SU-DHL-6 (cell line): ENCODE data around the gene RELN.

Experiments used
- H2AFZ ChIP-seq: fragments of 200-600 bp; sonication (generic); 2 replicates; pipeline ENCODE4 v1.6.1; 2014; ENCODE audit warnings: low read depth, mild to moderate bottlenecking, moderate library complexity, mixed read lengths, antibody characterized with exemption, low read length; ENCODE audit not compliant: severe bottlenecking
- H3F3A ChIP-seq: fragments of 200-600 bp; shearing (Covaris generic); 2 replicates; pipeline ENCODE4 v1.6.0; 2016; ENCODE audit warnings: antibody characterized with exemption, mild to moderate bottlenecking; ENCODE audit not compliant: insufficient read depth
- H3K27ac ChIP-seq: fragments of 200-600 bp; sonication (generic); 2 replicates; pipeline ENCODE4 v1.5.1; 2016; ENCODE audit warnings: low read depth, mild to moderate bottlenecking, low read length, moderate library complexity, mixed read lengths
- H3K27me3 ChIP-seq: fragments of 200-600 bp; sonication (generic), shearing (Covaris generic); 2 replicates; pipeline ENCODE4 v1.6.0; 2014; ENCODE audit warnings: mild to moderate bottlenecking, low read length
- H3K36me3 ChIP-seq: fragments of 200-600 bp; sonication (generic); 2 replicates; pipeline ENCODE4 v1.6.1; 2014; ENCODE audit warnings: mild to moderate bottlenecking, low read length, mixed read lengths
- H3K4me2 ChIP-seq: fragments of 300-600, 200-600 bp; shearing (Covaris generic), sonication (generic); 2 replicates; pipeline ENCODE4 v1.6.0; 2014; ENCODE audit warnings: low read length, low read depth, mild to moderate bottlenecking; ENCODE audit not compliant: poor library complexity, severe bottlenecking
- H3K4me3 ChIP-seq: fragments of 200-600 bp; sonication (generic); 2 replicates; pipeline ENCODE4 v1.5.1; 2014; ENCODE audit warnings: antibody characterized with exemption, low read length, mild to moderate bottlenecking, mixed read lengths; ENCODE audit not compliant: insufficient read depth, poor library complexity, severe bottlenecking
- H3K79me2 ChIP-seq: fragments of 200-600 bp; sonication (generic); 2 replicates; pipeline ENCODE4 v1.6.1; 2014; ENCODE audit warnings: mild to moderate bottlenecking, low read length, moderate library complexity; ENCODE audit not compliant: insufficient read depth
- H3K9ac ChIP-seq: fragments of 200-600 bp; sonication (generic); 2 replicates; pipeline ENCODE4 v1.7.0; 2014; ENCODE audit warnings: mild to moderate bottlenecking, low read length
- H3K9me2 ChIP-seq: fragments of 200-600 bp; sonication (generic); replicated peaks from 2 replicates; pipeline ENCODE4 v1.6.1; 2014; ENCODE audit warnings: low read length; ENCODE audit not compliant: insufficient read depth
- H3K9me3 ChIP-seq: fragments of 200-600 bp; sonication (generic); 2 replicates; pipeline ENCODE4 v1.6.1; 2014; ENCODE audit warnings: low read length, mixed read lengths; ENCODE audit not compliant: insufficient read depth
- H4K20me1 ChIP-seq: fragments of 200-600 bp; sonication (generic); 2 replicates; pipeline ENCODE4 v1.6.1; 2014; ENCODE audit warnings: low read depth, mild to moderate bottlenecking, antibody characterized with exemption, low read length, moderate library complexity, mixed read lengths
- CTCF ChIP-seq: fragments of 200-600 bp; sonication (generic); IDR thresholded peaks from one replicate; pipeline ENCODE4 v1.5.1; 2017; ENCODE audit warnings: antibody characterized with exemption, mild to moderate bottlenecking, low read length, moderate library complexity; ENCODE audit not compliant: insufficient read depth, poor library complexity, severe bottlenecking
- EZH2phosphoT487 ChIP-seq: fragments of 200-600 bp; sonication (generic), shearing (Covaris generic); conservative IDR thresholded peaks from 2 replicates; pipeline ENCODE4 v1.6.1; 2018; ENCODE audit warnings: mild to moderate bottlenecking, antibody characterized with exemption, low read length, moderate library complexity, mixed read lengths

RELN gene

GRCh38 chr7:103748680-103749079 lies 240.8 kb downstream of the RELN start:
- H3K9me3 ChIP-seq, result no peaks in the 10 kb centered on the region
- H3K27me3 ChIP-seq, result no peaks in the 10 kb centered on the region
- no peak for TF ChIP-seq CTCF
- no peak for TF ChIP-seq EZH2phosphoT487
- H2AFZ ChIP-seq, result no peak overlapping the region
- no peak overlapping the region for H3K9ac ChIP-seq
- H3K36me3 ChIP-seq, result no peaks in the 10 kb centered on the region
- H3K9me2 ChIP-seq, result no peaks in the 10 kb centered on the region
- H4K20me1 ChIP-seq, result no peaks in the 10 kb centered on the region
- no peak overlapping the region for H3K27ac ChIP-seq
- no peaks in the 10 kb centered on the region for H3K79me2 ChIP-seq
- no peaks in the 10 kb centered on the region for H3F3A ChIP-seq
- H3K4me2 ChIP-seq, result no peak overlapping the region
- no peak overlapping the region for H3K4me3 ChIP-seq

- Histone ChIP-seq H3K9ac (no peak overlapping the region), H3F3A (no peaks in the 10 kb centered on the region), H3K9me3 (no peaks in the 10 kb centered on the region), H4K20me1 (no peaks in the 10 kb centered on the region), H3K4me2 (no peak overlapping the region), H3K27me3 (no peaks in the 10 kb centered on the region), H3K36me3 (no peaks in the 10 kb centered on the region), H2AFZ (no peak overlapping the region), H3K27ac (no peak overlapping the region), H3K79me2 (no peaks in the 10 kb centered on the region), H3K9me2 (no peaks in the 10 kb centered on the region), H3K4me3 (no peak overlapping the region)
- TF ChIP-seq EZH2phosphoT487 (no peak), CTCF (no peak)
These were observed 254.1 kb downstream of the RELN start for GRCh38 chr7:103735377-103735776.

GRCh38 chr7:103731169-103731568 lies 258.3 kb downstream of the RELN start:
- H4K20me1 ChIP-seq, result no peaks in the 10 kb centered on the region
- no peaks in the 10 kb centered on the region for H3K36me3 ChIP-seq
- H3K9ac ChIP-seq, result no peak overlapping the region
- H3K79me2 ChIP-seq, result no peaks in the 10 kb centered on the region
- H2AFZ ChIP-seq, result no peak overlapping the region
- H3K9me2 ChIP-seq, result no peaks in the 10 kb centered on the region
- no peaks in the 10 kb centered on the region for H3K9me3 ChIP-seq
- H3K27ac ChIP-seq, result no peak overlapping the region
- no peak overlapping the region for H3K4me3 ChIP-seq
- TF ChIP-seq EZH2phosphoT487 (no peak), CTCF (no peak)
- no peaks in the 10 kb centered on the region for H3F3A ChIP-seq
- H3K27me3 ChIP-seq, result no peaks in the 10 kb centered on the region
- no peak overlapping the region for H3K4me2 ChIP-seq

- no peak overlapping the region for H3K4me3 ChIP-seq
- no peaks in the 10 kb centered on the region for H3K9me2 ChIP-seq
- H3K79me2 ChIP-seq, result no peaks in the 10 kb centered on the region
- H3F3A ChIP-seq, result no peaks in the 10 kb centered on the region
- TF ChIP-seq EZH2phosphoT487 (no peak), CTCF (no peak)
- H3K27ac ChIP-seq, result no peak overlapping the region
- no peaks in the 10 kb centered on the region for H3K27me3 ChIP-seq
- no peak overlapping the region for H2AFZ ChIP-seq
- no peaks in the 10 kb centered on the region for H3K9me3 ChIP-seq
- no peaks in the 10 kb centered on the region for H3K36me3 ChIP-seq
- H3K4me2 ChIP-seq, result no peak overlapping the region
- no peaks in the 10 kb centered on the region for H4K20me1 ChIP-seq
- H3K9ac ChIP-seq, result no peak overlapping the region
These were observed 260.4 kb downstream of the RELN start for GRCh38 chr7:103729026-103729425.
